HG03039 (cell line): ENCODE measurements around the gene DERA.
"Not testable (repeated sequence)": the region's sequence is repeated elsewhere in the genome, so short reads cannot be mapped to it uniquely, and the experiment has no call there.

Experiments used
- ATAC-seq: cut with Tn5 transposase; IDR thresholded peaks from one replicate; pipeline ENCODE4 v1.9.1; 2021; ENCODE audit warnings: mild to moderate bottlenecking, moderate library complexity; ENCODE audit not compliant: unreplicated experiment

DERA gene

DNA sequence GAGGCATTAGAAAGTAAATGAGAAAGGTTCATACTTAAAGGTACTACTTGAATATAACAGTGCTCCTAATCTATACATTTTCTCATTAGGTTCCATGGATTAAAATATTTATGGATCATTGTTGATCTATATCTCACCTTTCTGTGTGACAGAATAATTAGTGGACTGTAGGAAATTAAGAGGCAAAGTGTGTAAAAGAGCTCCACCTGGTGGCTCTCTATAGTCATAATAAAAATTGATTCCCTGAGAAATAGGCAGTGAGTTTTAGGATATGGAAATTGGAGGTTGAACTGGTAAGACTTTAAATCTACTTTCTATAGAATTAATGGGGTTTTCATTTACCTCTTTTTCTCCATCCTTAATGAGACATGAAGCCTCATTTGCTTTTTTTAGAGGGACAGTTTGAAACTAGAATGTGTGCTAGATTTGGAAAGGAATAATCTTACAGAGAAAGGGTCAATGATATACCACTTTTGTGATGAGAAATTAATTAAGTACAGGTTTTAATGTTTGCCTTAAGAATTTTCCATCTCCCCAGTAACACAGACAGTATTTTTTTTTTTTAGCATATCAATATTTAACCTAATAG lies 11.8 kb upstream of the DERA start:
- ATAC-seq = no peak

DNA sequence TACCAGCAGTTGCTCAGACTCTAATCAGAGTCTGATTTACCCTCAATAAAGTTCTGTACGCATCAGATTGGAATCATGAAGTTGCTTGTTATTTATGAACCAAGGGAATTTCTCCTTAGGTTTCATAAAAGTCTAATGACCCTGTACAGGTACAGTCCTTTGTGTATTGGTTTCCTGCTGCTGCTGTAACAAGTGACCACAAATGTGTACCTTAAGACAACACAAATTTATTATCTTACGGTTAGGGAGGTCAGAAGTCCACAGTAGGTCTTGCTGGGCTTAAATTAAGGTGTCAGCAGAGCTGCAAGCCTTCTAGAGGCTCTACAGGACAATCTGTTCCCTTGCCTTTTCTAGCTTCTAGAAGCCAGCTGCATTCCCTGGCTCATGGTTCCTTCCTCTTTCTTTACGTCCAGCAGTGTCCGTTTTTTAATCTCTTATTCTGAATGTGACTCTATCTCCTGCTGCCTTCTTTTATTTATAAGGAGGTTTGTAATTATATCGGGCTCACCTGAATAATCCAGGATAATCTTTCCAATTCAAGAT lies 6.7 kb upstream of the DERA start:
- ATAC-seq = no peak

DNA sequence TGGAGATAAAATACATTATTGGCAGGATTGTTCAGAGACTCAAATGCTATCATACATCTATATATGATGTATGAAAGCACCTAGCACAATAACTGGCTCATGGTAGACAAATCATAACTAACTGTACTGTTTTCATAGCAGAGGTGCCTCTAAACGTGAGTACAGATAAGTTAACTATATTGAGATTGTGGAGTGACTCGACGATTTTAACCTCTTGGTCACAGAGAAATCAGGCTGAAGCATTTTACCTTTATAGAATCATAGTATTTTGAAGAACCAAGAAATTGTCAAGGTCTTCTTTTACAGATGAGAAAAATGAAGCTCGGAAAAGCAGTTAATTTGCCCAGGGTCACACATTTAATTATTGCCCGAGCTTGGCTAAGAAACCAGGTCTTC lies 666 bp upstream of the DERA start:
- no peak for ATAC-seq

DNA sequence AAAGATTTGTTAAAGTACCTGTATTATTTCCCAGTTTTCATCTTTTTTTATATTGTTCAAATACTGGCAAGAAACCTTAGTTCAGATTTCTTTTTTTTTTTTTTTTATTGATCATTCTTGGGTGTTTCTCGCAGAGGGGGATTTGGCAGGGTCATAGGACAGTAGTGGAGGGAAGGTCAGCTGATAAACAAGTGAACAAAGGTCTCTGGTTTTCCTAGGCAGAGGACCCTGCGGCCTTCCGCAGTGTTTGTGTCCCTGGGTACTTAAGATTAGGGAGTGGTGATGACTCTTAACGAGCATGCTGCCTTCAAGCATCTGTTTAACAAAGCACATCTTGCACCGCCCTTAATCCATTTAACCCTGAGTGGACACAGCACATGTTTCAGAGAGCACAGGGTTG lies 799 bp downstream of the DERA start:
- ATAC-seq = not testable (repeated sequence)

DNA sequence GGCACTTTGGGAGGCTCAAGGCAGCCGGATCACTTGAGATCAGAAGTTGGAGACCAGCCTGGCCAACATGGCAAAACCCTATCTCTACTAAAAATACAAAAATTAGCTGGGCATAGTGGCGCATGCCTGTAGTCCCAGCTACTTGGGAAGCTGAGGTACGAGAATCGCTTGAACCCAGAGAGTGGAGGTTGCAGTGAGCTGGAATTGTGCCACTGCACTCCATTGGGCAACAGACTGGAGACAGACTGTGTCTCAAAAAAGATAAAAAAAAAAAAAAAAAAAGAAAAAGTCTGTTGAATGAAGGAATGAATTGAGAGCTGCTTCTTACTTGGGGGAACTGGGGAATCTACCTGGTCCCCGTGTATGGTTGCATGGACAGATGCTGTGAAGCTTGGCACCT lies 3.0 kb downstream of the DERA start:
- not testable (repeated sequence) for ATAC-seq

DNA sequence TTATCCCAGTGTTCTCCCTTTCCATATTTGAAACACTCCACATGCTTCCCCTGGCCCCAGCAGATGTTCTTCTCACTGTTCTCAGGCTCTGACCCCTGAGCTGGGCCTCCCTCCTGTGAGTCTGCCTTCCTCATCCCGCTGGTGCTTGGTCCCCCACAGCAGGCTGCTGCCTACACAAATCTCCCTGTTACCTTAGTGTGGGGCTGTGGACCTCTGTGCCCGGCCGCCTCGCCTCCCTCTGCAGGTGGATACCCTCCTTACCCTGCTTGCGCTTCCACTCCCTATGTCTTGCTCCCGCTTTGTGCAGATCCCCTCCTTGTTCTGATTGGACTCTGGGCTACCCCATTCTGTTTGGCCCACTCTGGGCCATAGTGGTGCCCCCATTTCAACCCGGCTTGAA lies 6.9 kb downstream of the DERA start:
- no peak for ATAC-seq

DNA sequence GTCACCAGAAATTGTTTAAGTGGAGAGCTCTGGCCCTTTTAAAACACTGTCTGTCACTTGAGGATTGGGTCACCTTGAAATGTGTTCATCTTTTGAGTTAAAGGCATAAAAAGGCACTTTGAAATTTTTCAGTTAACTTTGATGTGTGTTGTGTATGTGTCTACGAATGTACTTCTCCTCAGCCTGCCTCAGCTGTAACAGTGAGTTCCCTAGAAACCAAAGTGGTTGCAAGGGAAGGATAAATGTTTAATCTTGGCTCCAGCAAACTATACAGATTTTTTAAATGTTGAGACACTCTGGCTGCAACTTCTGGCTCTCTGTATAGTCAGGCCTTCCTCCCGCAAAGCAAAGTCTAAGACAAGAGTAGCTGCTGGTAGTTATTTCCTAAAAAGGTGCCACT lies 8.3 kb downstream of the DERA start:
- no peak for ATAC-seq

DNA sequence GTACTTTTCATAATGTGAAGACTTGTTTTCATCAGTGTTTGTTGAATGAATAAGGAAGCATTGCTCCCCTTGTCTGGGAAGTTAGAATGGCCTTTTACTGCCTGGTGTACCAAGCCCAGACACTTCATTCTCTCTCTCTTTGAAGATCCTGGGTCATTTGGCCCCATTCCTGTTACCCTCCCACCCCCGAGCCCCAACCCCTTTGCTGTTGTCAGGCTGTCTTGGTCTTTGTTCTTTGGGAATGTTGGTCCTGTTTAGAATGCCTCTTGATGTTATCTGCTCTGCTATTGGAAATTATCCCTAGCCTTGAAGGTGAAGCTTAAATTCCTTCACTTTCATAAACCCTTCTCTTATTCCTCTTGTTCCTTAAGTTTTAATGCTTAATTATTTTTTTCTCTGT lies 13.8 kb downstream of the DERA start:
- ATAC-seq = no peak

DNA sequence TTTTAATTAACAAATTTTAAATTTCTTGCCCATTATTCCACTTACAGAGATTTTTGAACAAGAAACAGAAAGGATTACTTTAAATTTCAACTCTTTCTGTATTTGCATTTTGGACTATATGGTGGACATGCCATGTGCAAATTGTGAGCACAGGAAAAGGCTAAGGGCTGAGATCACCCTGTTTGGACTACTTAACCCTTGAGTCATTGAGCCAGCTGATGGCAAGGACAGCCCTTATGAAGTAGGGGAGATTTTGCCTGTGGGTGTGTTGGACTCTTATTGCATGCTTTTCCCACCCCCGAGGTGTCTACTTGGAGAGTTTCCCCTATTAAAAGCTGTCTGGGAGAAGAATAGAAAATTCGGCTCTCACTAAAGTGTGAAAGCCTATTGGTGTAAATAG lies 17.2 kb downstream of the DERA start:
- no peak for ATAC-seq

DNA sequence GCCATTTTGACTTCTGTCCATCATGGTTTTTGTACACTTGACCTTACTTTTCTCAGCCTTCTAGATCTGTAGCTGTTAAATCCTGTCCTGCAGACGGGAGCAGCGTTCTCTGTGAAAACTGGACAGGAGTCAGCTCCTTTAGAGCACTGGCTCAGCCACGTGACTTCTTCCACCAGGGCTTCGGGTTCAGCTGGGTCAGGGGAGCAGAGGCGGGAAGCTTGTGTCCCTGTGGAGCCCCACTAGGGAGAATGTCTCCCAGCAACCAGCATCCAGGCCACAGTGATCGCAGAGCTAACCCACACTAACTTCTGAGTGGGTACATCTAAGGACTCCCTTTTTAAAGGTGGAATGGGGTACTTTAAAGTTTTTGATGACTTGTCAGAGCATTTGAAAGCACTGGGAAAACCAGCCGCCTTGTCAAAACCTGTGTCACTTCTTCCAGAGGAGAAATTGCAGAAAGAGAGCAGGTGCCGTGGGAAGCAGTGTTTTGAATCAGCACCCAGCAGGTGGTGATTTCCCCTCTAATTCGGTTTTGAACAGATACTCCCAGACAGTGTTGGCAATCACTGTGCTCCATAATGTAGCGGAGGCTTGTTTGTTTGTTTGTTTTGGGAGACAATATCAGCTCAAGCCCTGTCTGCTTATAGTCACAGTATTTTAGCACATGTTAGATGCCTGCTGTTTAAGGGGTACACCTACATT lies 17.9 kb downstream of the DERA start:
- no peak for ATAC-seq

DNA sequence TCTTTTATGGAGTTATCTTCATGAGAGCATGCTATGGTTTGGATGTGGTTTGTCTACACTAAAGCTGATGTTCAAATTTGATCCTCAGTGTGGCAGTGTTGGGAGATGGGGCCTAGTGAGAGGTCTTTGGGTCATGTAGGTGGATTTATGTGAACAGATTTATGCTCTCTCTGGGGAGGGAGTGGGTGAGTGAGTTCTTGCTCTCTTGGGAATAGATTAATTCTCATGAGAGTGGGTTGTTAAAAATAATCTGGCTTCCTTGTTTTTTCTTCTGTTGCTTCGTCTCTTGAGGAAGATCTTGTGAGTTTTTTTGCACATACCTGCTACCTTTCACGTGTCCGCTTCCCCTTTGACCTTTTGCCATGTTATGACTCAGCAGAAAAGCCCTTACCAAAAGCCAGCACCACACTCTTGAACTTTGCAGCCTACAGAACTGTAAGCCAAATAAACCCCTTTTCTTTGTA lies 20.5 kb downstream of the DERA start:
- ATAC-seq = no peak

DNA sequence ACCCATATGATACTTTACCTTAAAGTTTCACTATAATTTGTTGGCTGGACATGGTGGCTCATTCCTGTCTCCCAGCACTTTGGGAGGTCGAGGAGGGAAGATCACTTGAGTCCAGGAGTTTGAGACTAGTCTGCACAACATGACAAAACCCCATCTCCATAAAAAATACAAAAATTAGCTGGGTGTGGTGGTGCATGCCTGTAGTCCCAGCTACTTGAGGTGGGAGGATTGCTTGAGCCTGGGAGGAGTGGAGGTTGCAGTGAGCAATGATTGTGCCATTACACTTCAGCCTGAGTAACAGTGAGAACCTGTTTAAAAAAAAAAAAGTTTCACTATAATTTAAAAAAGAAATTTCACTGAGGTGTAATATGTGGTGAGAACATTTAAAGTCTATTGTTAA lies 21.2 kb downstream of the DERA start:
- ATAC-seq = no peak

DNA sequence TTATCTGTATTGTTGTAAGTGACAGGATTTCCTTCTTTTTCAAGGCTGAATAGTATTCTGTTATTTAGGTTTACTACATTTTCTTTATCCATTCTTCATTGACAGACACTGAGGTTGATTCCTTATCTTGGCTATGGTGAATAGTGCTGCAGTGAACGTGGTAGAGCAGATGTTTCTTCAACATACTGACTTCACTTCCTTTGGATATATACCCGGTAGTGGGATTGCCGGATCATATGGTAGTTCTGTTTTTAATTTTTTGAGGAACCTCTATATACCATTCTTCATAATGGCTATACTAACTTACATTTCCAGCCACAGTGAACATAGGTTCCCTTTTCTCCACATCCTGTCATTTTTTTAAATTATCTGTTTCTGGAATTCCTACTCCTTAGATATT lies 21.8 kb downstream of the DERA start:
- ATAC-seq = no peak

DNA sequence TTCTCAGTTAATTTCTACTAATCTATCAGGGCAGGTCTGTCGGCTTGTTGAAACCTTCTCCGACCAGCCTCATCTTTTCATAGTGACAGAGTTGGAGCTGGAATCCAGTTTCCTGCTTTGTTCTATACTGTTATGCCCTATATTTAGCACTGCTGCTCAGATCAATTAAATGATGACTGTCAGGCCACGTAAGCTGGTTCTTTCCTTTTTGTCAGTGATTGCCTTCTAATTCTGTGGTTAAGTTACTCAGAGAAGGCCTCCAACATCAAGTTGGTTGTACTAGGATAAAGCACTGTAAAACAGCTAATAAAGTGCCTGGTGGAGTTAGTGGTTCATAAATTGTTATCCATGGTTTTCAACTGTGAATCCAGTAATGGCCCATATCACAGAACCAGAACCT lies 22.6 kb downstream of the DERA start:
- ATAC-seq = no peak

DNA sequence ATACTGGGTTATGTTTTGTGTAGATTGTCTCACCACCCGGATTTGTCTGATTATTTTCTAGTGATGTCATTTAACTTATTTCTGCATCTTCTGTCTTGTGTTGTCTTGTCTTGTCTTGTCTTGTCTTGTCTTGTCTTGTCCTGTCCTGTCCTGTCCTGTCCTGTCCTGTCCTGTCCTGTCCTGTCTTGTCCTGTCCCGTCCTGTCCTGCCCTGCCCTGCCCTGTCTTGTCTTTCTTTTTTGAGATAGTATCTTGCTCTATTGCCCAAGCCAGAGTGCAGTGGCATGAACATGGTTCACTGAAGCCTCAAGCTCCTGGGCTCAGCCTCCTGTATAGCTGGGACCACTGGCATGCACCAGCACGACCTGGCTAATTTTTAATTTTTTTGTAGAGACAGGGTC lies 25.6 kb downstream of the DERA start:
- ATAC-seq = no peak

DNA sequence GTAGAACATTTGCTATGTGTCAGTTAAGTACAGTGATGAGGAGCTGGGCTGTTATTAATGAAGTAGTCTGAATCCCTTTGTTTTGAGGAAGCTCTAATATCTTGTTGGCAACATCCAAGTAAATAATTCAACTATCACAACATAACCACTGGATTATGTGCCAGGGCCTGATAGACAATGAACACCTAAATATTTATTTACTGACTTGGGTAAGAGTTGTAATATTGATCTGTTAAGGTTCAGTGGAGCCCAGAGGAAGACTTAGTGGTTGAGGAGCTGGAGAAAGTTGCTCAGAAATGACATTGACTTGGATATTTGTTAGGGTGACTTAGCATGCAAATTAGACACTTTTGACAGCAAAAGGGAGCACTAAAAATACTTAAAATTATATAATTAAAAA lies 26.8 kb downstream of the DERA start:
- no peak for ATAC-seq

DNA sequence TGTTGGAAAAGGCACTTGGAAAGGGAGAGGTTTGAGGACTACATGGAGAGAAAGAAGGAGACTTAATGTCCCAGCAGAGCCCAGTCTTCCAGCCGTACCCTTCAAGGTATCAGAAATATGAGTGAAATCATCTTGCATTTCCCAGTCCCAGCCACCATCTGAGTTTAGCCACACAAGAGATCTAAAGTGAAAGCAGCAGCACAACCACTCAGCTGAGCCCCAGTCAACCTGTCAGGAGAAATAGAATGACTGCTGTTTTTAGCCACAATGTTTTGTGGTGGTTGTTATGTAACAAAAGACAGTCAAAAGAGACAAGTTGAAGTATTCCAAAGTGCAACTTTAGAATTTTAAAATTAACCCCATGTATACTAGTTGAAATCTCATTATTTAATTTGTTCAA lies 28.0 kb downstream of the DERA start:
- ATAC-seq = no peak

DNA sequence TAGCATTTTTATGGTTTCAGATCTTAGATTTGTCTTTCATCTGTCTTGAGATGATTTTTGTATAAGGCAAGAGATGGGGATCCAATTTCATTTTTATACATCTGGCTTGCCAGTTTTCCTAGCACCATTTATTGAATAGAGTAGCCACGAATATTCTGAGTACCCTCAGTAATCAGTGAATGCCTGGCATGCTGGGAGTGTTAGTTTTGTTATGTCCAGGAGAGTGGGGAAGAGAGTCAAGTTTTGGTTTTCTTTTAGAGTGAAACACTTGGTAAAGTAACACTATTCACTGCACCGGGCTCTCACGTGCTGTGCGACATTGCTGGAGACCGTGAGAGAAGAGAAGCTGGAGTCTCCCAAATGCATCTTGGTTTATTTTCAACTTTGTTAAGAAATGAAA lies 31.3 kb downstream of the DERA start:
- no peak for ATAC-seq

DNA sequence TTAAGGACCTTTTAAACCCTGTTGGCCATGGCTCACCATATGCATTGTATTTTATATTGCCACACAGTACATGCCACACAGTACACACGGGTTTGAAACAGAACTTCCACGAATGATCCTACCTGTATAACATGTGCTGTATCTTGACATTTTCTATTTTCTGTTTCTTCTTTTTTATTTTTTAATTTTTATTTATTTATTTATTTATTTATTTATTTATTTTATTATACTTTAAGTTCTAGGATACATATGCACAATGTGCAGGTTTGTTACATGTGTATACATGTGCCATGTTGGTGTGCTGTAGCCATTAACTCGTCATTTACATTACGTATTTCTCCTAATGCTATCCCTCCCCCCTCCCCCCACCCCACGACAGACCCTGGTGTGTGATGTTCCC lies 32.4 kb downstream of the DERA start:
- not testable (repeated sequence) for ATAC-seq

DNA sequence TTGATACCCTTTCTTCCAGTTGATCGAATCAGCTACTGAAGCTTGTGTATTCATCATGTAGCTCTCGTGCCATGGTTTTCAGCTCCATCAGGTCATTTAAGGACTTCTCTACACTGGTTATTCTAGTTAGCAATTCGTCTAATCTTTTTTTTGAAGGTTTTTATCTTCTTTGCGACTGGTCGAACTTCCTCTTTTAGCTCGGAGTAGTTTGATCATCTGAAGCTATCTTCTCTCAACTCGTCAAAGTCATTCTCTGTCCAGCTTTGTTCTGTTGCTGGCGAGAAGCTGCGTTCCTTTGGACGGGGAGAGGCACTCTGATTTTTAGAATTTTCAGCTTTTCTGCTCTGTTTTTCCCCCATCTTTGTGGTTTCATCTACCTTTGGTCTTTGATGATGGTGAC lies 37.3 kb downstream of the DERA start:
- not testable (repeated sequence) for ATAC-seq

DNA sequence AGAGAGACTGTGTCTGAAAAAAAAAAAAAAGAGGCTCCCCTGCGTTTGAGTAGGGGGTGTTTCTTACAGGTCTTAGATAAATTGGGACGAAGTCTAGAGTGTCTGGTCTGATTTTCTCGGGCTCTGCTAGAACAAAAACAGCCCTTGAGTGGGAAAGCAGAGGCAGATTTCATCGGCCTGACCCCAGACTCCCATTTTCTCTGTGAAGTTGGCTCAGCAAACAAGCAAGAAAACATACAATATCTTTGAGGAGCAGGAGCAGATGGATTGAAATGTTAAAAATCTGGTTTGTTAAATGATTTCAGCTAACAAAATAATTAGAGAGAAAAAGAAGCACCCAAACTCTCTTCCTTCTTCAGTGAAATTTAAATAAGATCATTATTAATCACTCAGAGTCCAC lies 44.1 kb downstream of the DERA start:
- no peak for ATAC-seq

DNA sequence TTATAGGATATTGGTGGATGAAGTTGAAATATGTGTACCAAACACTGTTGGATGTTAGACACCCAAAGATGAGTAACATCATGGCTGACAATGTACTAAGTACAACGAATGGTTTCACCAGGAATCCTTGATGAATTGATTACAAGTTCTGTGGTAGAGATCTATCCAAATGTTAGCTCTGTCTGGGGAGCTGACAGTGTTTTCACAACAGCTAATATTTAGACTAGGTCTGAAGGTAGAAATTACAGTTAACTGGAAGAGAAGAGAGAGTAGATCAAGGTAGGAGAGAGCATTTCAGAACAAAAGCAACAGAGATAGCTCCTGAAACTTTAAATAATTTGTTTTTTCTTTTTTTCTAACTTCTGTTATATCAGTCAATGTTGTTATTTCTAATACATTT lies 44.9 kb downstream of the DERA start:
- no peak for ATAC-seq
